ENCODE data around the gene LRRTM3.
A peak's percentile ranks its signal among the peaks of the same experiment; 100 is the strongest.

Gene LRRTM3

DNA sequence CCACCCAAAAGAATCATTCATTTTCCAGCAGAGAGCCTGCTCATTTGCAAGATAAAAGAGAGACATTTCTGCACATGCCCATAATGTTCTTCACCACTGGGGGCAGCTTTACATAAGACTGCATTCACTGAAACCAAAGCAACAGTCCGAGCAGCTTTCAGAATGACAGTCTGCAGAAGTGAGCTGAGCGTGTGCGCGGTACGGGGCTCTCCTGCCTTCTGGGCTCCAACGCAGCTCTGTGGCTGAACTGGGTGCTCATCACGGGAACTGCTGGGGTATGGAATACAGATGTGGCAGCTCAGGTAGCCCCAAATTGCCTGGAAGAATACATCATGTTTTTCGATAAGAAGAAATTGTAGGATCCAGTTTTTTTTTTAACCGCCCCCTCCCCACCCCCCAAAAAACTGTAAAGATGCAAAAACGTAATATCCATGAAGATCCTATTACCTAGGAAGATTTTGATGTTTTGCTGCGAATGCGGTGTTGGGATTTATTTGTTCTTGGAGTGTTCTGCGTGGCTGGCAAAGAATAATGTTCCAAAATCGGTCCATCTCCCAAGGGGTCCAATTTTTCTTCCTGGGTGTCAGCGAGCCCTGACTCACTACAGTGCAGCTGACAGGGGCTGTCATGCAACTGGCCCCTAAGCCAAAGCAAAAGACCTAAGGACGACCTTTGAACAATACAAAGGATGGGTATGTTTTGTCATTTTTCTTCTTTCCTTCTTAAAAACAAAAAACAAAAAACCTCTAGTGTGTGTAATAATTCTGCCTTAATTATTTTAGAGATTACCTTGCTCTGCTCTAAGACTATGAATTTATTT is at the start of gene LRRTM3:
TSS of gene LRRTM3 (plus strand) at position 141 of the 820 bp plus-strand sequence.
- peak; percentile 1 for DNase-seq (ENCODE audit: low spot score)

GRCh38 chr10:66877361-66877760 is 48.5 kb upstream of the LRRTM3 start:
- DNase-seq (ENCODE audit: low spot score): no peak

GRCh38 chr10:66880292-66880691 is 45.5 kb upstream of the LRRTM3 start:
- DNase-seq (ENCODE audit: low spot score): no peak

DNA sequence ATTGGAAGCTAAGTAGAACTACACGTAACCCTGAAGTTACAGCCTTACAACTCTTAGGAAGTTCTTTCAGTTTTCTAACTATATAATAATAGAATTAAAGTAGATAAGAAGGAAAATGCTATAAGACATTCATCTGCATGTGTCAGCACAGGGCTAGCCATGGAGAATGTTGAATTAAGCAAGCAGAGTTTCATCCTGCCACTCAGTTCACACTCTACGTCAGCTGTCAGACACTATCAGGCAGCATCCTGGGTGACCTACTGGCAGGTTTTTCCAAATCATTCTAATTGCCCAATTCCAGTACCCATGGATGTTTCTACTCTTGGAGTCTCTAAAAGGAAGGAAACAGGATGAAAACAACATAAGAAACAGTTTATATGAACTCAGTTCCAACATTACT is 45.0 kb upstream of the LRRTM3 start:
- DNase-seq (ENCODE audit: low spot score): no peak

- no peak for DNase-seq (ENCODE audit: low spot score)
Observed at GRCh38 chr10:66881814-66882213, 44.0 kb upstream of the LRRTM3 start.

GRCh38 chr10:66882271-66882670 is 43.6 kb upstream of the LRRTM3 start:
- no peak for DNase-seq (ENCODE audit: low spot score)

DNA sequence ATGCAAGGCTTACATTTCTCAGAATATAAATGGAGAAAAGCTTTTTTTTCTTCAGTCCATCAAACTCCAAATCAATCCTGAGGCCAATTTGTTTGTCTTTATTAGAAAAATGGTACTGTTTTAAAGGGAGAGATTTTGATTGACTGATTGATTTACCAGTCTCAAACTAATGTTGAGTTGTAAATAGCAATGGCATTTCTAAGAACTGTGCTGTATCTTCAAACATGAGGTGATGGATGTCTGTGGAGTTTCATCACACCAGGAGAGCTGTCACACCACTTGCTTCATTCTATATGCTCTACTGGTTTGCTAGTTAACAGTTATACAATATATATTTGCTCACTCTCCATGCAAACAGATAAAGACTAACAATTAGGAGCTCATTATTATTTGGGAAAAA is 39.0 kb upstream of the LRRTM3 start:
- DNase-seq (ENCODE audit: low spot score): no peak

GRCh38 chr10:66888237-66888636 is 37.6 kb upstream of the LRRTM3 start:
- no peak for DNase-seq (ENCODE audit: low spot score)

- DNase-seq (ENCODE audit: low spot score): no peak
Observed at GRCh38 chr10:66892871-66893270, 33.0 kb upstream of the LRRTM3 start.

- DNase-seq (ENCODE audit: low spot score): no peak
Observed at GRCh38 chr10:66910671-66911070, 15.2 kb upstream of the LRRTM3 start.

DNA sequence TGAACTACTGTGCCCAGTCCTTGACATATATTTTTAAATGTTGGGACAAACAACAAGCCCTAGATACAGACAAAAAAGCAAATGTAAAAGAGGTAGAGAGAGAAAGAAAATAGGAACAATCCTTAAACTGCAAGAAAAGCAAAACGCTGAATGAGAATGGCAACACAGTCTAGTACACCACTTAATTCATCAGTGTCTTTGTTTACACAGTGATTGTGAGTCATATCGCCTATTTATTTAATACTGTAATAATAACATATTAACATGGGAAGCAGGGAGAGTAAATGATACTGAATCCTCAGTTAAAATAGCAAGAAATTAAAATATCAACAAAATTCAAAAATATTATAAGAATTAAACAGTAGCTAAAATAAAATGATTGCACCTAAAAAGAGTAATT is 9.8 kb upstream of the LRRTM3 start:
- no peak for DNase-seq (ENCODE audit: low spot score)

DNA sequence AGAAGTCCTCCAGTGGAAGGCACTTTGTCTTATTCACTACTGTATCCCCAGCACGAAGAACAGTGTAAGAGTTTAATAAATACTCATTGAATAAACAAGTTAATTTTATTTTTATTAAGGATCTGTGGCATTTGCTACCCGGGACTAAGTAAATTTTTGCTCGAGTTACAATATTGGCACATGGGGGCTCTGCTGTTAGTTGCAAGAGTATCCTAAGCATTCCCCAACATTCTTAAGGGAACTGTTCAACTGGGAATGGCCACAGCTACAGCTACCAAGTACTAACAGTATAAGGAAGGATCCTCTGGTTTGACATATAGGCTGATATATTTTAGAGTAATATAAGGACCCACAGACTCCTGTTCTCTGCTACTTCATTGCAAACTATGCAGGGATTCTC is 8.7 kb upstream of the LRRTM3 start:
- no peak for DNase-seq (ENCODE audit: low spot score)

- no peak for DNase-seq (ENCODE audit: low spot score)
Observed at GRCh38 chr10:66919248-66919647, 6.6 kb upstream of the LRRTM3 start.

DNA sequence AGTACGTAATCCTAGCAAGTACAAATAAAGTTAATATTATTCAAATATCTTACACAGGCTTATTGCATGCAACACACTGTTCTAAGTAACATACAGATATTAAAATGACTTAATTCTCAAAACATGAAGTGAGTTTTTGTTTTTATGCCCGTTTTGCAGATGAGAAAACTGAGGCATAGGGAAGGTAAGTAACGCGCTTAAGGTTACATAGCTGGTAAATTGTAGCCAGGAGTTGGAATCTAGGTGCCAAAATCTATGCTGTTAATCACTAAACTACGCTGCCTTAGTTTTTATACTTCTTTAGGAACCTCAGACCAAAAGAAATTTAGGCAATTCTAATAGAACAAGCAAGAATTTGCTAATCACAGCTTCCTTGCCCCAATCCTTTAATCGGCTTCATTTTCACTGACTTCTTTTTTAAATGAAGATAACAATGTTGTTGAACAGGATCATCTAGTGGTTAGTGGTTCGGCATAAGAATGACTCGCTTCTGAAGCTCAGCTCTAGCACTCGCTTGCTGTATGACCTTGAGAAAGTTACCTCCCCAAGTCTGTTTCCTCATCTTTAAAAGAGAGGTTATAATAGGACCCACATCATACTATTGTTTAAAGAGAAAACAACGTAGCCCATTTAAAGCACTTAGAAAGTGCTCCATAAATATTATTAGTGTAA is 1.0 kb upstream of the LRRTM3 start:
- DNase-seq (ENCODE audit: low spot score): no peak

DNA sequence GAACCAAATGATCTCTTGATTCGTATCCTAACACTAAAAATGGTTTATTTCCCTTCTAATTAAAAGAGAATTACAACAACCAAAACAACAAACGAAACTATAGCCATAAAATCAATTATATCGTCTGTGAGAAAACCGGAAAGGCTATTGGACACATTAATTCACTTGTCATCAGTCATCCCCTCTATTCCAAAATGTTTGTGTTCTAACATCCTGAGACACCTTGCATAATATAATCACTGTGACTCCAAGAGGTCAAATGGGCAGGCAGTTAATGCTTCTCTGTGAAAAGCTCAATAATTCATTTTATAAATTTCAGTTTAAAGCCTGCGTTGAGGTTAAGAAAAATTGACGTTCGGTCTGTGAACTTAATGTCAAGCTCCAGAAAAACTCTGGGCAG is 463 bp upstream of the LRRTM3 start:
- DNase-seq (ENCODE audit: low spot score): no peak

DNA sequence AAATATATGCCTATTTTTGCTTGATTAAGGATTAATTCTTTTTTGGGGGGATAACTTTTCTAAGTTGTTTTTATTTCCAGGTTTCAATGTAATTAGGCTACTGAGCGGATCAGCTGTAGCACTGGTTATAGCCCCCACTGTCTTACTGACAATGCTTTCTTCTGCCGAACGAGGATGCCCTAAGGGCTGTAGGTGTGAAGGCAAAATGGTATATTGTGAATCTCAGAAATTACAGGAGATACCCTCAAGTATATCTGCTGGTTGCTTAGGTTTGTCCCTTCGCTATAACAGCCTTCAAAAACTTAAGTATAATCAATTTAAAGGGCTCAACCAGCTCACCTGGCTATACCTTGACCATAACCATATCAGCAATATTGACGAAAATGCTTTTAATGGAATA is 1.0 kb downstream of the LRRTM3 start:
- DNase-seq (ENCODE audit: low spot score): no peak

GRCh38 chr10:66927251-66927935 is 1.6 kb downstream of the LRRTM3 start:
- DNase-seq (ENCODE audit: low spot score): no peak

- DNase-seq (ENCODE audit: low spot score): no peak
Observed at GRCh38 chr10:66927971-66928770, 2.3 kb downstream of the LRRTM3 start.

GRCh38 chr10:66928776-66929175 is 2.9 kb downstream of the LRRTM3 start:
- DNase-seq (ENCODE audit: low spot score): no peak

DNA sequence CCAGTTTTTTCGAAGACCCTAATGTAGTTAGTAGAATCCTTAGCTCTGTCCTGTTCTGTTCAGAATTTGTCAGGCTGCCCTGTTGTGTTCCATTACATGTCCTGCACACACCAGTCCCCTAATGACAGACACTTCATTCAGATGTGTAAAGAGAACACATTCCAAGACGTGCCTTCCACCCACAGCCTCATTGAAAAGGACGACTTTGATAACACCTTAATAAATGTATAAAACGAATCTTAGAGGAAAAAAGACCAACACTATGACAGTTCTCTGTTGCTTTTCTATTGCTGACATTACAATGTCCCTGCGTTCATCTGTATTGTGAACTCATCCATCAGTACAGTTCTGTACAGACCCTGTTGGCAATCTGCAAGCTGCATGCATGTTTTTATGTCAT is 3.5 kb downstream of the LRRTM3 start:
- DNase-seq (ENCODE audit: low spot score): no peak

DNA sequence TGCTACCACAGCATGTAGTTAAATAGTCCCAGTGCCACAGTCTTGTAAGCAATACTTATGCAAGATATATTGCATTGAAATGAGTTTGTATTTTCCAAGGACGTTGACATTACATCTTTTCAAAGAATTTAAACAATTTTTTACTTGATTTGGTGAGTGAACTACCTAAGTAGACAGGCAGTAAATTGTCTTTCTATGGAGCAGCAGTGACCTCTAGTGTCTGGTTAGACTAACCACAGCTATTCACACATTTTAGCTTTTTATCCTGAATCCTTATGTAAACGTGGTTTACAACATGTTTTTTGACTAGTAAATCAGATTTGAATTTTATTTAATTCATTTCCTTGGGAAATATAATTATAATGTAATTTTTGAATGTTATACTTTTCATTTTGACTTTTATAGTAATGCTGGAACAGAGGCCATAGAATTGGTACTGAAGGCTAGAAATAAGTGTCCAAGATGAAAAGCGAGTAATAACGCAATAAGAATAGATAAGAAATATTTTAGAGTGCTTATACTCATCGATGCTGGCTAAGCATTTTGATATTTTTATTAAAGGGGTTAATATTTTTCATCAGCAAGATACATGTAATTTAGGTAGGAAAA is 5.6 kb downstream of the LRRTM3 start:
- DNase-seq (ENCODE audit: low spot score): no peak

DNA sequence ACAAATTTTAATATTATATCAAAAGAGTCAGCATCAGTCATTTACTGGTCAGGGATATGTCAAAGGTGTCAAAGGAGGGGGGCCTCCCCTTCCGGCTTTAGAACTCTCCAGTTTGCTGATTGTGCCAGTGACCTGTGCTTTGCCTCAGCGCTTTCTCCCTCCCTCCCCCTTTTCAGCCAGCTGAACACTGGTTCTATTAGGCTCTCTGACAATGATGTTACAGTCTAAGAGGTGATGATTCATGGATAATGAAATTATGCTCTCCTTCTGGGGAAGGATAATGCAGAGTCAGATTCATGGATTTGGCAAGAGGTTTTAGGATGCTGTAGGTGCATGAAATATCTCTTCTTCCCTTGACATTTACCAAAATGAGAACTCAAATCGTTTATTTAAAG is 6.1 kb downstream of the LRRTM3 start:
- DNase-seq (ENCODE audit: low spot score): no peak

All from CD4-positive, alpha-beta T cell treated with Interleukin-15 for 4 hours (primary cell).